Neural progenitor cell (in vitro differentiated cells): ENCODE data around the gene PRKD1. TPM values are rescaled to one million over a fixed set of nuclear protein-coding genes. Genes with fewer than 3 reads are reported as not detected.
A peak's percentile ranks its signal among the peaks of the same experiment; 100 is the strongest.
"Not testable (repeated sequence)": the region's sequence is repeated elsewhere in the genome, so short reads cannot be mapped to it uniquely, and the experiment has no call there.

Source experiments
- DNase-seq: peaks from one replicate; pipeline ENCODE4 v3.0.0-alpha.2; 2016; ENCODE audit warnings: low spot score
- H2AFZ ChIP-seq: fragments of 200-600 bp; sonication (generic); replicated peaks from 2 replicates; pipeline ENCODE4 v1.6.1; 2016; ENCODE audit warnings: antibody characterized with exemption
- H3F3A ChIP-seq: fragments of 200-600 bp; sonication (generic); 2 replicates; pipeline ENCODE4 v1.6.1; 2016; ENCODE audit warnings: antibody characterized with exemption, low read depth
- H3K27ac ChIP-seq: fragments of 200-600 bp; sonication (generic); 2 replicates; pipeline ENCODE4 v1.5.1; 2016; ENCODE audit warnings: mild to moderate bottlenecking
- H3K27me3 ChIP-seq: fragments of 200-600 bp; sonication (generic); 2 replicates; pipeline ENCODE4 v1.6.1; 2016; ENCODE audit warnings: mild to moderate bottlenecking, moderate library complexity
- H3K36me3 ChIP-seq: fragments of 200-600 bp; sonication (generic); 2 replicates; pipeline ENCODE4 v1.5.1; 2016
- H3K4me1 ChIP-seq: fragments of 200-600 bp; sonication (generic); 2 replicates; pipeline ENCODE4 v1.6.1; 2016; ENCODE audit warnings: mixed run types
- H3K4me2 ChIP-seq: fragments of 200-600 bp; sonication (generic); 2 replicates; pipeline ENCODE4 v1.6.1; 2016
- H3K4me3 ChIP-seq: fragments of 200-600 bp; sonication (generic); 2 replicates; pipeline ENCODE4 v1.5.1; 2016
- H3K79me2 ChIP-seq: fragments of 200-600 bp; sonication (generic); 2 replicates; pipeline ENCODE4 v1.6.1; 2016; ENCODE audit warnings: low read depth
- H3K9ac ChIP-seq: fragments of 200-600 bp; sonication (generic); 2 replicates; pipeline ENCODE4 v1.6.1; 2016
- H3K9me3 ChIP-seq: fragments of 200-600 bp; sonication (generic); 2 replicates; pipeline ENCODE4 v1.5.1; 2016; ENCODE audit warnings: low read depth
- H4K20me1 ChIP-seq: fragments of 200-600 bp; sonication (generic); 2 replicates; pipeline ENCODE4 v1.6.1; 2016; ENCODE audit warnings: low read depth
- H3K27ac Mint-ChIP-seq: 3 replicates; pipeline ENCODE4 v1.8.0; 2021; ENCODE audit warnings: mixed read lengths
- H3K27me3 Mint-ChIP-seq: 2 replicates; pipeline ENCODE4 v1.8.0; 2022; ENCODE audit warnings: low read depth, mild to moderate bottlenecking, inconsistent platforms, moderate library complexity, mixed read lengths; ENCODE audit not compliant: insufficient read depth
- H3K36me3 Mint-ChIP-seq: 3 replicates; pipeline ENCODE4 v1.8.0; 2021; ENCODE audit warnings: mixed read lengths
- H3K4me1 Mint-ChIP-seq: 3 replicates; pipeline ENCODE4 v1.8.0; 2021; ENCODE audit warnings: mixed read lengths
- H3K4me3 Mint-ChIP-seq: 3 replicates; pipeline ENCODE4 v1.8.0; 2021; ENCODE audit warnings: mild to moderate bottlenecking, moderate library complexity, mixed read lengths
- H3K9me3 Mint-ChIP-seq: 3 replicates; pipeline ENCODE4 v1.8.0; 2020; ENCODE audit warnings: mixed read lengths
- CTCF ChIP-seq: fragments of 200-600 bp; sonication (generic); IDR thresholded peaks from 2 replicates; pipeline ENCODE4 v1.5.1; 2017; ENCODE audit warnings: antibody characterized with exemption, mild to moderate bottlenecking
- EZH2 ChIP-seq: fragments of 200-600 bp; sonication (generic); IDR thresholded peaks from 2 replicates; pipeline ENCODE4 v1.6.1; 2017; ENCODE audit warnings: antibody characterized with exemption, mild to moderate bottlenecking, moderate library complexity
- EZH2phosphoT487 ChIP-seq: fragments of 200-600 bp; sonication (generic); IDR thresholded peaks from 2 replicates; pipeline ENCODE4 v1.6.1; 2017; ENCODE audit warnings: antibody characterized with exemption
- total RNA-seq: library from RNA; depleted of rRNA; stranded (reverse); fragments of >200 nt; gene quantifications from 2 replicates; pipeline ENCODE4 v1.2.3, GENCODE V29; 2015; ENCODE audit warnings: low replicate concordance

PRKD1 gene
- total RNA-seq, 1 donor from 2014 or later, result 8.7 TPM

- H3K27me3 Mint-ChIP-seq, result no peaks in the 10 kb centered on the region
- no peaks in the 10 kb centered on the region for H3K27me3 ChIP-seq
- H2AFZ ChIP-seq, result no peak overlapping the region
- no peak overlapping the region for H3K27ac Mint-ChIP-seq
- H4K20me1 ChIP-seq, result no peaks in the 10 kb centered on the region
- TF ChIP-seq EZH2 (no peak), EZH2phosphoT487 (no peak), CTCF (no peak)
- H3K4me2 ChIP-seq, result no peak overlapping the region
- H3K4me3 ChIP-seq, result no peak overlapping the region
- no peaks in the 10 kb centered on the region for H3K36me3 Mint-ChIP-seq
- peaks cover 7% of the 10 kb centered on the region for H3K4me1 Mint-ChIP-seq
- H3K27ac ChIP-seq, result no peak overlapping the region
- no peak for DNase-seq
- no peaks in the 10 kb centered on the region for H3K9me3 ChIP-seq
- peaks cover 31% of the 10 kb centered on the region for H3K4me1 ChIP-seq
- H3K9ac ChIP-seq, result no peak overlapping the region
- peaks cover 7% of the 10 kb centered on the region for H3F3A ChIP-seq
- no peak overlapping the region for H3K4me3 Mint-ChIP-seq
- peaks cover 2% of the 10 kb centered on the region for H3K9me3 Mint-ChIP-seq
- no peaks in the 10 kb centered on the region for H3K79me2 ChIP-seq
- H3K36me3 ChIP-seq, result no peaks in the 10 kb centered on the region
Measured at GRCh38 chr14:29738056-29738455, 189.6 kb downstream of the PRKD1 start.

GRCh38 chr14:29735459-29735858, 192.2 kb downstream of the PRKD1 start:
- Mint-ChIP-seq H3K27me3 (no peaks in the 10 kb centered on the region), H3K27ac (no peak overlapping the region), H3K9me3 (peaks cover 2% of the 10 kb centered on the region), H3K4me1 (peaks cover 7% of the 10 kb centered on the region), H3K36me3 (no peaks in the 10 kb centered on the region), H3K4me3 (no peak overlapping the region)
- no peaks in the 10 kb centered on the region for H3K79me2 ChIP-seq
- peaks cover 7% of the 10 kb centered on the region for H3F3A ChIP-seq
- no peaks in the 10 kb centered on the region for H3K9me3 ChIP-seq
- no peaks in the 10 kb centered on the region for H3K36me3 ChIP-seq
- no peak overlapping the region for H2AFZ ChIP-seq
- no peak overlapping the region for H3K9ac ChIP-seq
- H3K27me3 ChIP-seq, result no peaks in the 10 kb centered on the region
- no peak overlapping the region for H3K4me2 ChIP-seq
- DNase-seq, result no peak
- no peak overlapping the region for H3K27ac ChIP-seq
- peaks cover 26% of the 10 kb centered on the region for H3K4me1 ChIP-seq
- TF ChIP-seq EZH2phosphoT487 (no peak), CTCF (no peak), EZH2 (no peak)
- no peak overlapping the region for H3K4me3 ChIP-seq
- no peaks in the 10 kb centered on the region for H4K20me1 ChIP-seq

- H3K9me3 ChIP-seq, result no peaks in the 10 kb centered on the region
- no peaks in the 10 kb centered on the region for H3K36me3 ChIP-seq
- Mint-ChIP-seq H3K36me3 (no peaks in the 10 kb centered on the region), H3K4me3 (no peak overlapping the region), H3K4me1 (peaks cover 7% of the 10 kb centered on the region), H3K9me3 (peaks cover 2% of the 10 kb centered on the region), H3K27ac (no peak overlapping the region), H3K27me3 (no peaks in the 10 kb centered on the region)
- H3F3A ChIP-seq, result peaks cover 7% of the 10 kb centered on the region
- H3K27ac ChIP-seq, result peak overlapping the region; percentile 51
- H4K20me1 ChIP-seq, result no peaks in the 10 kb centered on the region
- H2AFZ ChIP-seq, result no peak overlapping the region
- no peak overlapping the region for H3K4me3 ChIP-seq
- no peak overlapping the region for H3K9ac ChIP-seq
- peaks cover 26% of the 10 kb centered on the region for H3K4me1 ChIP-seq
- peak; percentile 13 for DNase-seq
- no peaks in the 10 kb centered on the region for H3K79me2 ChIP-seq
- no peaks in the 10 kb centered on the region for H3K27me3 ChIP-seq
- H3K4me2 ChIP-seq, result peak overlapping the region; percentile 47
- TF ChIP-seq CTCF, result no peak
- TF ChIP-seq EZH2phosphoT487, result no peak
- no peak for TF ChIP-seq EZH2
Measured at GRCh38 chr14:29734732-29735131, 192.9 kb downstream of the PRKD1 start.

- DNase-seq, H3K4me3 Mint-ChIP-seq, H3K4me1 ChIP-seq, H2AFZ ChIP-seq, H3K27me3 ChIP-seq, H3K9me3 ChIP-seq, H3F3A ChIP-seq, H3K27ac ChIP-seq, H3K27me3 Mint-ChIP-seq, H3K9ac ChIP-seq, H3K4me3 ChIP-seq, H3K4me2 ChIP-seq, H4K20me1 ChIP-seq, H3K36me3 Mint-ChIP-seq, H3K9me3 Mint-ChIP-seq, H3K27ac Mint-ChIP-seq, H3K36me3 ChIP-seq, H3K79me2 ChIP-seq, H3K4me1 Mint-ChIP-seq: not testable (repeated sequence)
Measured at GRCh38 chr14:29726560-29727331, 200.9 kb downstream of the PRKD1 start.
